ENCODE data around the gene LRRC61.

The LRRC61 gene

GRCh38 chr7:150326657-150327268, 3.6 kb downstream of the LRRC61 start:
- DNase-seq = no peak
- intact Hi-C loops (cut with DNase I) = no loop called here

- intact Hi-C loops (cut with DNase I) = no loop called here
- no peak for DNase-seq
Observed at GRCh38 chr7:150327308-150327707, 4.2 kb downstream of the LRRC61 start.

- intact Hi-C loops (cut with DNase I) = no loop called here
- DNase-seq = peak in 40 of 42 donors; percentile 27 to 79 (median 60)
Observed at GRCh38 chr7:150329331-150330120, 6.4 kb downstream of the LRRC61 start.

- intact Hi-C loops (cut with DNase I) = no loop called here
- DNase-seq = no peak
Observed at GRCh38 chr7:150330211-150330885, 7.2 kb downstream of the LRRC61 start.

DNA sequence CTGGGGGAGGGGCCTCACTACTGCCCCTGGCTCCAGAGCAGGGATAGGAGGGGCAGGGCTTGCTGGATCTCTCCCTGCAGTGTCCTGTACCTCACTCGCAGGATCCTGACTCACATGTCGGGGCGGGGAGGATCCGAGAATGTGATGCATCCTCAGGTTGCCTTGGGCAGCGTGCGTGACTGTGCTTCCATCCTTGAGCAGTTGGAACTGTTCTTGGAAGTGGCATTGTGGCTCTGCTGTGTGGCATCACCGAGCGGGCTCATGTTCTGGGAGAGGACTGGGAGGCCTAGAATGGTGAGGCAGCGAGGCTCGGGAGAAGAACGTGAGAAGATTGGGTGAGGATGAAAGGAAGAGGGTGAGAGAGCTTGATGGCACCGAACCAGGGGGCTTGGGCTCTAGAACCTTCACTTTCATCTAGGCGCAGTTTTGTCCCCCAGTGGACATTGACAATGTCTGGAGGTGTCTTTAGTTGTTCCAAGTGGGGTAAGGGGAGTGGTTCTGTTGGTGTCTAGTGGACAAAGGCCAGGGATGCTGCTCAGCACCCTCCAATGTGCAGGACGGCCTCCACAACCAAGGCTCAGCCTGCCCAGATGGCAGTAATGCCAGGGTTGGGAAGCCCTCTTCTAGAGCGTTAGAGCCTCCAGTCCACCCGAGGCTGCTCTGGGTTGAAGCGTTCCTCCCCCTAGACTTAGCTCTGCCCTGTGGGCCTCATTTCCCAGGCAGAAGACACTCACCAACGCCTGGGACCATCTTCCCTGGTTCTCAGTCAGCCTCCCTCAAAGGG, 9.9 kb downstream of the LRRC61 start:
- DNase-seq = no peak
- intact Hi-C loops (cut with DNase I) = no loop called here

- intact Hi-C loops (cut with DNase I) = no loop called here
- no peak for DNase-seq
Observed at GRCh38 chr7:150333659-150334058, 10.5 kb downstream of the LRRC61 start.

DNA sequence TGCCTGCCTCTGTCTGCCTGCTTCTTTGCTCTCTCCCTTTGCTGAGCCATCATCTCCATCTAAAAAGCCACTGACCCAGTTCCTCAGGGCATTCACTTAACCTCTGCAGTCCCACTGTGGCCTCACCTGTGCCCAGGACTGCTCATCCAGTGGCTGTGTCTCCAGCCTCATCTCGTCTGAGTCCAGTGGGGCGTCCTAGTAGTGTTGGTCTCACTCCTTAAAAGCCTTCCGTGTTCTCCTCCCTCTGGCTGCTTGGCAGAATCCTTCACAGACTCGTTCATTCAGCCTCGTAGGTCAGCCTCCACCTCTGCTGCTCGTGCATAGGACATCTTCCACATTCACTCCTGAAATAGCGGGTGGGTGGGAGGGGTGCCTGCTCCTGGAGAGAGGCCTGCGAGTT, 11.0 kb downstream of the LRRC61 start:
- no peak for DNase-seq
- intact Hi-C loops (cut with DNase I) = no loop called here

DNA sequence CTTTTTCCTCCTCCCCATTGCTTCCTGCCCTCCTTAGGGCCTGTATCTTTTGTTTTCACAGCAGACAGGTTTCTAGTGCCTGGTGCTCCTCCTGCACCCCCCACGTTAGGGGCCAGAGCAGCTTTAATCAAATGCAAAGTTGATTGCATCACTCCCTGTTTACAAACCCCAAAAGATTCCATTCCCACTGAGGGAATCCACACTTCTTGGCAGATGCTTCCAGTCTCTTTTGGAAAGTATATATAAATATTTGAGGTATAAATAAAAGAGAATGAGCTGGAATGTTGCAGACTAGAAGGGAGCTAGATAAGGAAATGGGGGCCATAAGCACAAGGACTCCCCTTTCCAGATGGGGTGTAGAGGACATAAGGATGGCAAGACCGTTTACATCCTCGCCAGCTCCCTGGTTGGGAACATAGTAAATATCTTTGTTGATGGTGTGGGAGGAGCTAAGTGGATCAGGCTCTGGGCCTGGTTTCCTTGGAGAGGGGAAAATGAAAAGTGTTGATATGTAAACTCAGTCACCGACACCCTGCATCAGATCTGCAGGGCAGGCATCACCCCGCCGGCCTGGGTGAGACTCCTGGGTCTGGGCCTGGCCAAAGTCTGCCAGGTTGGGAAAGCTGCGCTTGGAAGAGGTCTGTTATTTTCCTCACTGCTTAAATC, 12.1 kb downstream of the LRRC61 start:
- intact Hi-C loops (cut with DNase I) = no loop called here

GRCh38 chr7:150335774-150336112, 12.6 kb downstream of the LRRC61 start:
- no peak for DNase-seq
- intact Hi-C loops (cut with DNase I) = no loop called here

More for the DNA sequence above, 12.1 kb downstream of the LRRC61 start:
- DNase-seq = no peak

GRCh38 chr7:150336746-150337145, 13.6 kb downstream of the LRRC61 start:
- intact Hi-C loops (cut with DNase I) = no loop called here
- DNase-seq = no peak

DNA sequence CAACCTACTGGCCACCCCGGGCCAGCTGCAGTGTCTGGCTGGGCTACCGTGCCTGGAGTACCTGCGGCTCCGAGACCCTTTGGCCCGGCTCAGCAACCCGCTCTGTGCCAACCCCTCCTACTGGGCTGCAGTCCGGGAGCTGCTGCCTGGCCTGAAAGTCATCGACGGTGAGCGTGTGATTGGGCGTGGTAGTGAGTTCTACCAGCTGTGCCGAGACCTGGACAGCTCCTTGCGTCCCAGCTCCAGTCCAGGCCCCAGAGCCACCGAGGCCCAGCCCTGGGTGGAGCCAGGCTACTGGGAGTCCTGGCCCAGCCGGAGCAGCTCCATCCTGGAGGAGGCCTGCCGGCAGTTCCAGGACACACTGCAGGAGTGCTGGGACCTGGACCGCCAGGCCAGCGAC, 14.0 kb downstream of the LRRC61 start:
- no peak for DNase-seq
- intact Hi-C loops (cut with DNase I) = no loop called here

GRCh38 chr7:150337659-150338081, 14.5 kb downstream of the LRRC61 start:
- DNase-seq = no peak
- intact Hi-C loops (cut with DNase I) = no loop called here

DNA sequence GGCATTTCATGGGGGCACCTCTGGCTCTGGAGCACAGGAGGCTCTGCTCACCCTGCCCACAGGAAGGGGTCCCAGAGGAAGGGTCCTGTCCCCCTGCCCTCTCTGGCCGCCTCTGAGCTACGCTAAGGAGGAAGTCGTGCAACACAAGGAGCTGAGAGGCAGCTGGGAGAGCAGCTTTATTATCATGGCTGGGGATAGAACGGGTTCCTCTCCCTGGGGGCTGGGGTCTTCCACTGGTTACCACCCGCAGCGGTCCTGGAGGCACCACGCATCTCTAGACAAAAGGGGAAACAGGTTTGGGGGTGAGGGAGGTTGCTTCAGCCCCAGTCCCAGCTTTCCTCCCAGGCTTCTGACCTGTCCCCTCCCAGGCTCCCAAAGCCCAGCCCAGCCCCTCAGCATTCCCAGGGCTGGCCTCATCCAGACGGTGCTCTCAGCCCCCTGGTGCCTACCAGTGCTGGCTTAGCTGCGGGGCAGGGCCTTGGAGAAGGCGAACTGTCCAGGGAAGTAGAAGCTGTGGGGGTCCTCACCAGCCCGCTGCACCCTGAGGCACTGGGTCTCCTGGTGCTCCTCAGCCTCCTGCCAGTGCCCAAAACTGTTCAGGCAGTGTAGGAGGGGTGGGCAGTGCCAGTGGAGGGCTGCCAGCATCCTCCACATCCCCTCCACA, 15.1 kb downstream of the LRRC61 start:
- DNase-seq = no peak
- intact Hi-C loops (cut with DNase I) = no loop called here

GRCh38 chr7:150339409-150339809, 16.3 kb downstream of the LRRC61 start:
- peak in 3 of 42 donors; percentile 21 to 57 (median 41) for DNase-seq
- intact Hi-C loops (cut with DNase I) = no loop called here

- no peak for DNase-seq
- intact Hi-C loops (cut with DNase I) = no loop called here
Observed at GRCh38 chr7:150340024-150340749, 17.0 kb downstream of the LRRC61 start.

DNA sequence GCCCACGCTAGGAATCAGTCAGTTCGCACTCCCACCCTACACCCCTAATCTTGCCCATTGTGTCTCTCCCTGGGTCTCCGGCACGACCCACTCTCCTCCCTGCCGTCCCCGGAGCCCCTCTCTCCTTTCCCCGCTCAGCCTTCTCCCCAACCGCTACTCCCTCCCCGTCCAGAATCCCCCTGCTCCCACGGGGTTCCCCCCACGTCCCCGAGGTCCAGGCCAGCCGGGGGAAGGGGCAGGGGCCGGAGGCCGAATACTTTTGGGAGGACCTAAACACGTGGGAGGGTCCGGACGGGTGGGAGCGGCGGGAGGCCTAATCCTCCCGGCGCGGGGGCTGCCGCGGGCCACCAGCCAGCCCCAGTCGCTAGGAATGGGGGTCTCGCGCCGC, 17.7 kb downstream of the LRRC61 start:
- no peak for DNase-seq
- intact Hi-C loops (cut with DNase I) = no loop called here

DNA sequence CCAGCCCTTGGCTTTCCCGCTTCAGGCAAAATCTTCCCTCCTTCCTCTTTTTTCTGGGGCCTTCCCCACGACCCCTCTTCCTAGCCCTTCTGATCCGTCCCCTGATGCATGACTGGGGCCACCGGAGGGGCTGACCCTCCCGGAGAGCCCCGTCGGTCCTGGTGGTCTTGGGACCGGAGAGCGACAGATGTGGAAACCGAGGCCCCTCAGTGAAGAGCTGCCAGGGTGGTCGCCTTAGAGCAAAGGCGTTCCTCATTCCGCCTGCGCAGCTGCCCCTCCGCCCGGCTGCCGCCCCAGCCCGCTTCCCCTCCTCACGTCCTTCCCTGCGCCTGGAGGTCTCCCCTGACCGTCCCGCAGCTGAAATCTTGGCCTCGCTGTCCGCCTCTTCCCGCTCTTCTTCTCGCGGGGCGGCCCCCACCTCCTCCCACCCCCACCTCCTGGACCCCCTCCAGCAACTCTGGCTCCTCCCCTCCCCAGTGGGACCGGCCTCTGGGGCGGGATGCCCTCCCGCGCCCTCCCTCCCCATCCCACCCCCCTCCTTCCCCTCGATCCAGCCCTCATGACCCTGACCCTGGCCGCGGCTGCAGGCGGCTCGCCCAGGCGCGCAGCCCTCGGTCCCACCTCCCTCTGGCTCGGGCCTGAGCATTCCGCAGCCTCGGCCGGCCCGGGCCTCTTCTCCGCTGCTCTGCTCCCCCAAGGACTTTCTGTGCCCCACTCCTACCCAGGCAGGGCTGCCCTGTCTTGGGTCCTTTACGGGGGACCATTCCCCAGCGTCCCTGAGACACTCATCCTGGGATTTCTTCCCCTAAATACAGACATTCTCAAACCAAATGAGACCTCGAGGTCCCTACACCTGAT, 18.3 kb downstream of the LRRC61 start, which contains the start of gene RARRES2:
Gene RARRES2, minus strand, starts transcription at position 367 of the 858 bp plus-strand sequence. CDS start 1,020 bp downstream, outside the sequence.
- DNase-seq = peak in 17 of 42 donors; percentile 15 to 64 (median 37)
- intact Hi-C loops (cut with DNase I) = no loop called here

Data from head of caudate nucleus (tissue), 42 donors.